ENCODE measurements around the gene C19orf81. TPM values are rescaled to one million over a fixed set of nuclear protein-coding genes. Genes with fewer than 3 reads are reported as not detected.

The C19orf81 gene
- total and polyA plus RNA-seq, 2 of the 4 experiments (the other 2 are of a cell fraction): 0.31 TPM; not detected in 1

GRCh38 chr19:50629194-50629593, 20.1 kb upstream of the C19orf81 start:
- H2BK120ac ChIP-seq (ENCODE audit: low read depth, low read length): no peak overlapping the region
- H2BK20ac ChIP-seq (ENCODE audit: low read depth, low read length): no peak overlapping the region
- no peak overlapping the region for H3K27ac ChIP-seq (ENCODE audit: insufficient read depth, low read length)
- H3K23ac ChIP-seq (ENCODE audit: low read depth, low read length): no peak overlapping the region
- H2BK15ac ChIP-seq (ENCODE audit: low read depth, low read length): no peak overlapping the region
- H3K4ac ChIP-seq (ENCODE audit: low read depth, low read length): no peak overlapping the region
- dilution Hi-C loops (cut with HindIII; ENCODE audit: low sequenced_read_pairs, unreplicated experiment): no loop called here
- no peaks in the 10 kb centered on the region for H3K4me1 ChIP-seq (ENCODE audit: control insufficient read depth, insufficient read depth, low read length)
- in situ Hi-C loops (cut with MboI; ENCODE audit: low sequenced_read_pairs): no loop called here
- no peaks in the 10 kb centered on the region for H3K27me3 ChIP-seq (ENCODE audit: control insufficient read depth, insufficient read depth, low read length)
- BruUV-seq (replicated peaks): no TSS peak
- no peak for ATAC-seq (ENCODE audit: low read depth)
- H4K8ac ChIP-seq (ENCODE audit: low read depth in 2 of 2, low read length in 2 of 2): no peak overlapping the region
- no peak overlapping the region for H4K5ac ChIP-seq (ENCODE audit: low read depth, low read length)
- no peak overlapping the region for H2AK9ac ChIP-seq (replicated peaks; ENCODE audit: low read depth, low read length, poor library complexity)
- intact Hi-C loops (cut with micrococcal nuclease): no loop called here
- H2AK5ac ChIP-seq (ENCODE audit: low read depth, low read length): no peak overlapping the region
- no peak overlapping the region for H3K18ac ChIP-seq (ENCODE audit: low read depth, low read length)
- H3K14ac ChIP-seq (replicated peaks; ENCODE audit: low read depth, low read length): no peak overlapping the region
- ChIA-PET CTCF (no interaction called here), POLR2A (ENCODE audit: unreplicated experiment) (no interaction called here)
- H2AFZ ChIP-seq (replicated peaks; ENCODE audit: low read length, poor library complexity): no peak overlapping the region
- H4K20me1 ChIP-seq (ENCODE audit: insufficient read depth, low read length): no peaks in the 10 kb centered on the region
- no peak overlapping the region for H3K4me3 ChIP-seq (ENCODE audit: insufficient read depth, low read depth, low read length)
- H2BK5ac ChIP-seq (ENCODE audit: low read depth, low read length, poor library complexity, severe bottlenecking): no peak overlapping the region
- no peak overlapping the region for H4K91ac ChIP-seq (ENCODE audit: insufficient read depth, low read depth, low read length)
- no peak overlapping the region for H3K56ac ChIP-seq (ENCODE audit: extremely low read depth, insufficient read depth, low read length)
- H3K9ac ChIP-seq (ENCODE audit: low read depth, low read length): no peak overlapping the region
- H3K4me2 ChIP-seq (ENCODE audit: low read depth, low read length): no peak overlapping the region
- TF ChIP-seq BHLHE40 (IDR thresholded peaks at IDR 0.05; ENCODE audit: low read depth, low read length) (no peak), CTCF (conservative IDR thresholded peaks at IDR 0.05; ENCODE audit: low read depth, low read length) (no peak), FOS (IDR thresholded peaks at IDR 0.05; ENCODE audit: low read depth, low read length) (no peak), SMC3 (IDR thresholded peaks at IDR 0.05; ENCODE audit: low read depth, low read length) (no peak), MAZ (IDR thresholded peaks at IDR 0.05; ENCODE audit: borderline replicate concordance, low read depth, low read length) (no peak), CEBPB (IDR thresholded peaks at IDR 0.05; ENCODE audit: low read depth, low read length) (no peak), RCOR1 (IDR thresholded peaks at IDR 0.05; ENCODE audit: insufficient replicate concordance, low read length) (no peak), POLR2A (IDR thresholded peaks at IDR 0.05; ENCODE audit: low read depth, low read length) (no peak), USF2 (IDR thresholded peaks at IDR 0.05; ENCODE audit: low read depth, low read length) (no peak), MXI1 (IDR thresholded peaks at IDR 0.05; ENCODE audit: borderline replicate concordance, low read depth, low read length) (no peak), NFE2L2 (IDR thresholded peaks at IDR 0.05; ENCODE audit: low read depth, low read length) (no peak), RFX5 (IDR thresholded peaks at IDR 0.05; ENCODE audit: low read depth, low read length) (no peak), MAFK (IDR thresholded peaks at IDR 0.05; ENCODE audit: low read depth, low read length) (no peak), CHD1 (IDR thresholded peaks at IDR 0.05; ENCODE audit: low read depth, low read length) (no peak), RAD21 (IDR thresholded peaks at IDR 0.05; ENCODE audit: low read length) (no peak)
- WGBS, 2 experiments (ENCODE audit: extremely low coverage in 2 of 2, insufficient read length in 1 of 2): 68% methylated on average over 16 of the region's 20 CpGs; no CpG with 5 or more reads in 1 of the 2 experiments
- H3K36me3 ChIP-seq (ENCODE audit: control insufficient read depth, insufficient read depth, low read length): no peaks in the 10 kb centered on the region
- H3K9me1 ChIP-seq (ENCODE audit: insufficient read depth, low read length): no peaks in the 10 kb centered on the region
- no peak for DNase-seq
- no peaks in the 10 kb centered on the region for H3K79me1 ChIP-seq (ENCODE audit: low read depth in 1 of 2, low read length in 2 of 2)
- H3K9me3 ChIP-seq (ENCODE audit: control insufficient read depth, insufficient read depth, low read length): peaks cover 6% of the 10 kb centered on the region
